ENCODE measurements around the gene ARHGAP22.

The ARHGAP22 gene

GRCh38 chr10:48501226-48501625 is 103.6 kb downstream of the ARHGAP22 start:
- no peak for DNase-seq (ENCODE audit: extremely low read depth in 1 of 2, low read depth in 1 of 2)

DNA sequence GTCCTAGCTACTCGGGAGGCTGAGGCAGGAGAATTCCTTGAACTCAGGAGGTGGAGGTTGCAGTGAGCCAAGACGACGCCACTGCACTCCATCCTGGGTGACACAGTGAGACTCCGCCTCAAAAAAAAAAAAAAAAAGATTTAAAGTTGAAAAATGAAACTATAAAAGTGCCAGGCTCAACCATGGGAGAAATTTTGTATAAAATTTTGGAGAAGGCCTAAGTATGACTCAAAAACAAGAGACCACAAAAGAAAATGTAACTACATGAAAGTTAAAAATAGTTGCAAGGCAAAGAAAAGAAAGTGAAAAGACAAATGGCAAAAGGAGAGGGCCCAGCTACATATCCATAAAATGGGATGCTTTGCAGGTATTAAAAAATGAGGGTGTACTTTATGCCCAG is 104.1 kb downstream of the ARHGAP22 start:
- DNase-seq (ENCODE audit: extremely low read depth in 1 of 2, low read depth in 1 of 2), result no peak

GRCh38 chr10:48498940-48499510 is 105.8 kb downstream of the ARHGAP22 start:
- no peak for DNase-seq (ENCODE audit: extremely low read depth in 1 of 2, low read depth in 1 of 2)

- no peak for DNase-seq (ENCODE audit: extremely low read depth in 1 of 2, low read depth in 1 of 2)
Measured at GRCh38 chr10:48497780-48498770, 106.8 kb downstream of the ARHGAP22 start.

DNA sequence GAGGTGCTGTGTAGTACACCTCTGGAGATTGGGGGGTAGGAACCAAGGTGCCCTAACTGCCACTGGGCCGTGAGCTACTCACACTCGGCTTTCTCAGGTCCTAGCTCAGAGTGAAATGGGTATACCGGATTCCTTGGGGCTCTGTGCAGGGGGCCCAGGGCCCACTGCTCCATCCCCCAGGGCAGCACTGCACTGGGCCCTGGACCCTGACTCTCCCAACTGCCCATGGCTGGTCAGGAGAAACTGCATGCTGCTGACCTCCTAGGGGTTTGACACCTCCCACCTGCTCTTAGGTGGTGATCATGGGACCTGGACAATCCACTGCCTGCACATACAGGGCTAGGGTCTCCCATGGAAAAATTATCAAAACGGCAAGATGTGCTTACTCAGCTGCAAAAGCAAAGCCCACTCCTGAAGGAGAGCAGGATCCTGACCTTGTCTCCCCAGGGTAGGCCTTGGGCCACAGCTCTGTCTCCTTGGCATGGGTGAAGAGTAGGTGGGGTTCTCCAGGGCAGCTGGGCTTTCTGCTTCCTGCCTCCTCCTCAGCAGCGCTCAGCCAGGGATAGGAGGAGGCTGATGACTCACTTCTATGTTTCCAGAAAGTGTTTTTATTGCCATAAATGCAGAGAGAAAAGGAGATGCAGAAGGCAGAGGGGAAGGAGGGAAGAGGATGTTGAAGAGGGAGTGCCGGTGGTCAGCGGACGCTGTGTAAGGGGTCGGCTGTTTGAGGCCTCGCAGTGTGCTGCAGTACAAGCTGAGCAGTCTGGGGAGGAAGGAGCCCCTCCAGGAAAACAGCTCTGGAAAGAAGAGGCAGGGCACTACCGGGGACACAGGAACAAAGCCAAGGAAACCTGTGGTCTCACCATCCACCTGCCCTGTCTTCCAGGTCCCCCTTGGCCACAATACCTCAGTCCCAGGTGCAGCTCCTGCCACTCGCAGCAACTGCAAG is 107.8 kb downstream of the ARHGAP22 start:
- DNase-seq (ENCODE audit: extremely low read depth in 1 of 2, low read depth in 1 of 2), result no peak

DNA sequence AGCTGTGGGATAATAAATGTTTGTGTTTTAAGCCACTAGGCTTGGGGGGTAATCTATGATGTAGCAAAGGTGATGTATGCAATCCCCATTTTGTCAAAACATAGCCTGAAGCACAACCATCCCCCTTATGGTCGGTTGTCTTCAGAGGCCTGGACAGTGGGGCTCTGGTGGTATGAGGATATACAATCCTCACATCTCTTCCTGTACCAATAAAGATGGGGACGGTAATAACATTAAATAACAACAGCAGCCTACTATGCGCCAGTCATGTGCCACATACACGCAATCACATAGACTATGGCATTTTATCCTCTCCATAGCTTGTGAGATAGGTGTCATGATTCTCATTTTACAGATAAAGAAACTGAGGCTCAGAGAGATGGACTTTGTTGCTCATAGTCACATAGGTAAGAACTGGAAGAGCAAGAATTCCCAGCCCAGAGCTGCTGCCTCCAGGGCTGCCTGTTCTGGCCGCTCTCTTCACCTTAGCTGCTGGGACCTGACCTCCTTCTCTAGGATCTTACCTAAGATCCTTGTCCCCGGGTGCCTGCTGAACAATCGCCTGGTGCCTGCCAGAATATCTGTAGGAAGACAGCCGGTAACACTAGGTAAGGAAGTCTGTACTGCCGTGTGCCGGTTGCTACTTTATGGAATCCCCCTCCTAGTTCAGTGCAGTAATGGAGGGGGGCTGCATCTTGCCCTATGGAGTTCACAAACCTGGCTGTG is 108.6 kb downstream of the ARHGAP22 start:
- DNase-seq (ENCODE audit: extremely low read depth in 1 of 2, low read depth in 1 of 2), result no peak

- no peak for DNase-seq (ENCODE audit: extremely low read depth in 1 of 2, low read depth in 1 of 2)
Measured at GRCh38 chr10:48495282-48496045, 109.4 kb downstream of the ARHGAP22 start.

DNA sequence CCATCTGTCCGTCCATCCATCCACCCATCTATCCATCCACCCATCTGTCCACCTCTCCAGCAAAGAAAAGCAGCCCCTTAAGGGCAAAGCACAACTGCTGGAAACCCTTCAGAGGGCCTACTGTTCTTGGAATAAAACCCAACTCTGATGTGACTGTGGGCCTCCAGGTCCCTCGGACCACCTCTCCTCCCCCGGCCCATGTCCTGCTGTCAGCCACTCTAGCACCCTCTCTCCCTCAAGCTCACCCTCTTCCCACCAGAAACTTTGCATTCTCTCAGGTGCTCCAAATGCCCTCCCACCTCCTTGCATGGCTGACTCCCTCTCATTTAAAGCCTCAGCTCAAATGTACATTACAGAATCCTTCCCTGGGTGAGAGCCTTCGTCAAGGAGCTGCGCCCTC is 110.3 kb downstream of the ARHGAP22 start:
- no peak for DNase-seq (ENCODE audit: extremely low read depth in 1 of 2, low read depth in 1 of 2)

DNA sequence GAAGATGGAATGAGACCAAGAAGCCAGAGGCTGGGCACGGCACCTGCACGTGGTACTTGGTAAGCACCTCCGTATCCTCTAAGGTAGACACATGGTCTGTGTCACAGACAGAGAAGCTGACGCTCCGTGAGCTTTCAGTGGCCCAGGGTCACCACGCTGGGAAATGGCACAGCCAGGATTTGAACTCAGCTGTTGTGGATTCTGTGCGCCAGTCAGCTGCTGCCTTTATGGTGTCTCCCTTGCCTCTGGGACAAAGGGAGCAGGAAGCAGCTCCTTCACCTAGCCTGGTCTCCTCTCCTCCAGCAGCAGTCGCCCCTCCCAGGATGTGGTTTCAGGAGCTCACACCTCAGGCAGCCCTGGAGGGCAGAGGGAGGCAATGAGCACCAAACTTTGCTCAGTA is 110.8 kb downstream of the ARHGAP22 start:
- DNase-seq (ENCODE audit: extremely low read depth in 1 of 2, low read depth in 1 of 2), result no peak

DNA sequence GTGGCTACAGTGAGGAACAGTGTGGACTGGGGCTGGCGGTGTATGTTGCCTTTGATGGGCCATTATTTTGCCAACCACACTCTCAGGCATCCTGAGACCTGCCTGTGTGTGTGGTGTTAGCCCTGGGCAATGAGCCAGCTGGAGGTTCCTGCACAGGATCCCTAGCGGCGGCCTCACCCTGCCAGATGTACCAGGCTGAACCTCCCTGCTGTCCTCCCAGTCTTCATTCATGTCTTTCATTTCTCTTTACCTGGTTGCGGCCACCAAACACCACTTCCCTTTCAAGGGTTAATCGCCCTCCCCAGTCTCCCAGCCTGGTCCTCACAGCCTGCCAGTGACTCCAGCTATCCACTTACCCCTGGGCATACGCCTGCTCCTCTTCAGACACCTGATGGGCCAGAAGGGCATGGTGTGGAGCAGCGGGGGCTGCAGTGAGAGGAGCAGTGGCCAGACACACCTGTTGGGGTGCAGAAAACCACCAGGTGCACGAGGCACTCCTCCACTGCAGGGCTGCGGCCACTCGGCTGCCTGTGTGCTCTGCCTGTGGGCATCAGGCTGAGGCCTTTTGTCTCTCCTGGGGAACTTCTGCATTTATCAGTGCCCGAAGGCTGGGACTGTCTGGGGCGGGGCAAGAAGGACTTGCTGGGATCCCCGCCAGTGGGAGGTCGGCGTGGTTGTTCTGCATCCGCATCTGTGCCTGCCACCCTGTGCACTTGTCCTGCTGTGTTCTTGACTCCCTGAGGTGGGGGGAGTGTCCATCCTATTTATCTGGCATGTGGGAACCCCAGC is 111.6 kb downstream of the ARHGAP22 start:
- DNase-seq (ENCODE audit: extremely low read depth in 1 of 2, low read depth in 1 of 2), result no peak

DNA sequence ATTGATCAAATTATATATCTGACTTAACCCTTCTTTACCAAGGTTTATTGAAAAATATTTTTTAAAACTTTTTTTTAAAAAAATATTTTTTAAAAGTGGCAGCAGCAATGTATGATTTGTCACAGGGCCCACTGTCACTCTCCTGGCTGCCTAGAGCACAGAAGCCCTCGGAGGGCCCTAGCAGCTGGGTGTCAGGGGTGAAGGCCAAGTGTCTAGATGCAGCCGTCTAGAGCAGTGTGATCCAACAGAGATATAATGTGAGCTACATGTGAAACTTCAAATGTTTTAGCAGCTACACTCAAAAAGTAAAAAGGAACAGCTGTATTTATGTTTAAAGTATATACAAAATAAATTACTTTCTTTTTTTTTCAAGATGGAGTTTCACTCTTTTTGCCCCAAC is 112.7 kb downstream of the ARHGAP22 start:
- no peak for DNase-seq (ENCODE audit: extremely low read depth in 1 of 2, low read depth in 1 of 2)

GRCh38 chr10:48491392-48492139 is 113.3 kb downstream of the ARHGAP22 start:
- DNase-seq (ENCODE audit: extremely low read depth in 1 of 2, low read depth in 1 of 2), result no peak

DNA sequence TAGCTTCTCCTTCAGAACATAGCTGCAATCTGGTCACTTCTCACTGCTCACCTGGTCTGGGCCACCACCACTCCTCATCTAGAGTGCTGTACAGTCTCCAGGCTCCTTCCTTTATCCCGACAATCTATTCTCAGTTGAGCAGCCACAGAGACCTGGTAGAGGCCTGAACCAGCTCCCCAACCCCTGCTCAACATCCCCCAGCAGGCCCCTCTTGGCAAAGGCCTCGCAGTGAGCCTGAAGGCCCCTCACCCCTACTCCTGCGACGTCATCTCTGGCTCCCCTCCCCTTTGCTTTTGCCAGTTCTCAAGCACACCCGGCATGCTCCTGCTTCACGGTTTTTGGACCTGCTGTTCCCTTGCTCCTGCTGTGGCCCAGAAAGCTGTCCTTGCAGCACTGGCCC is 113.9 kb downstream of the ARHGAP22 start:
- no peak for DNase-seq (ENCODE audit: extremely low read depth in 1 of 2, low read depth in 1 of 2)

- no peak for DNase-seq (ENCODE audit: extremely low read depth in 1 of 2, low read depth in 1 of 2)
Measured at GRCh38 chr10:48490571-48490940, 114.3 kb downstream of the ARHGAP22 start.

DNA sequence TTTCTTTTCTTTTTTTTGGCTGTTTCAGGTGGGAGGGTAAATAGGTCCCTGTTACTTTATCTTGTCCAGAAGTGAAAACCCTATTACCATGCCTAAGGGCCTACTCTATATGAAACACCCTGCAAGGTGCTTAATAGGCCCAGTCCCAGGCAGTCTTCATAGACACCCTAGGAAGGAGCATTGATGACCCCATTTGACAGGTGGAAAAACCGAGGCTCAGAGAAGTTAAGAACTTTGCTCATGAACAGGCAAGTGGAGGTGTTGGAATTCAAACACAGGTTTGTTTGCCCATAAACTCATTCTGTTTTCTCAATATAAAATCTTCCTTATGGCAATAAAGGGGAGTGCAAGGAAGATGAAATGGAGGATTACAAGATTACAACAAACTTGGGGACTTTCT is 115.8 kb downstream of the ARHGAP22 start:
- no peak for DNase-seq (ENCODE audit: extremely low read depth in 1 of 2, low read depth in 1 of 2)

- DNase-seq (ENCODE audit: extremely low read depth in 1 of 2, low read depth in 1 of 2), result no peak
Measured at GRCh38 chr10:48487244-48487643, 117.6 kb downstream of the ARHGAP22 start.

DNA sequence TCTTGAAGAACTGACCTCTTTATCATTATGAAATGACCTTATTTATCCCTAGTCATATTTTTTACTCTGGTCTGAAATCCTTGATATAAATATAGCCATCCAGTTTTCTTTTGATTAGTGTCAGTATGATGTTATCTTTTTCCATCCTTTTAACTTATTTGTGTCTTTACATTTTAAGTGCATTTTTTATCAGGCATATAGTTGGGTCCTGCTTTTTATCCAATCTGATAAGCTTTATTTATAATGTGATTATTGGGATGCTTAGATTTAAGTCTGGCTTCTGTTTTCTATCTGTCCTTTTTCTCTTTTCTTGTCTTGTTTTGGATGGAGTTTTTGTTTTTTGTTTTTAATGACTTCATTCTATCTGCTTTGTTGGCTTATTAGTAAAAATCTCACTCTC is 119.2 kb downstream of the ARHGAP22 start:
- DNase-seq (ENCODE audit: extremely low read depth in 1 of 2, low read depth in 1 of 2), result no peak

GRCh38 chr10:48484911-48485310 is 120.0 kb downstream of the ARHGAP22 start:
- DNase-seq (ENCODE audit: extremely low read depth in 1 of 2, low read depth in 1 of 2), result no peak

All from activated CD8-positive, alpha-beta memory T cell treated with anti-CD3 and anti-CD28 coated beads for 1 hour (primary cell).